ENCODE data around the gene TNRC6A.
"Not testable (repeated sequence)": the region's sequence is repeated elsewhere in the genome, so short reads cannot be mapped to it uniquely, and the experiment has no call there.

TNRC6A gene

DNA sequence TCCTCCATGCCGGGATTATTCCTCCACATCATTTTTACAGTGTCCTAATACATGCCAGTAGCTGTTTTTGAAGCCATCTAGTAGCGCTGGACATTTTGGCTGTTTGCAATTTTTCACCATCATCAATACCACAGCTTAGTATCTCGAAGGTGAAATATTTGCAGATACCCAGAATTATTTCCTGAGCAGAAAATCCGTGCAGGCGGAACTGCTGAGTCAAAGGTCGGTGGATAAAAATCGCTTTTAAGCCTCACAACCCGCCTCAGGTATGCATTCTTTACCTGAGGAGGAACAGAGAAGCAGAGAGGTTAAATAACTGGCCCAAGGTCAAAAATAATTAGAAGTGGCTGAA lies 584 bp upstream of the TNRC6A start:
- no peak for FAIRE-seq

DNA sequence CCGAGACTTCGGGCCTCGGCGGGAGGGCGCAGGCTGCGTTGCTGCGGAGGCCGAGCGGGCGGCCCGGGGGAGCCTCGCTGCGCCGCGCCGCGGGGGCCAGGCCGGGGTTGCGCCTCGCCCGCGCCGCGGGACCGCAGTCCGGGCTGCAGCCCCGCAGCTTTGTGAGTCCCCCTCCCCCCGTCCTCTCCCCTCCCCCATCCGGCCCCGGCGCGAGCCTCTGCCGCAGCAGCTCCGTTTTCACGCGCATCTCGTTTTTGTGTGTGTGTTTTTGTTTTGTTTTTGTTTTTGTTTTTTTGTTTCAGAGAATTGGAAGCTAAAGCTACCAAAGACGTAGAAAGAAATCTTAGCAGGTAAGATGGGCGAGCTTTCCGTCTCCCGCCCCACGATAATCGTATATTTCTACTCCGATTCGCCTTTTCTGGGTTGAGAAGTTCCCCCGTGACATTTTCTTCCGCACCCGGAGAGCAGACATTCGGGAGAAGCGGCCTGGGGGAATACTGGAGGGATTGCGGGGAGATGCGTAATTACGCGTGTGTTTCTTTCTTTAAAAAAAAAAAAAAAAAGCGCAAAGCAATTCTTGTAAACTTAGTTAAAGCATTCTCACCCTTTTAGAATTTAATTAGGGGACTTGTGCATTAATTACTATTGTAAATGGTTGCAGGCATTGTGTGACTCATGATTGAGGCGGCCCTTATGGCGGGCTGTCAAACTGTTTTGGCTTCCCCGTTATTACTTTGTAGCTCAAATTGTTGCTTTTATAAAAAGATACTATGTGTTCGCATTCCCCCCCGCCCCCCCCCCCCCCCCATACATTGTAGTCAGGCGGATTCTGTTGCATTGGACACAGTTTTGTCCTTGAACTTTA lies 732 bp downstream of the TNRC6A start:
- no peak for FAIRE-seq

DNA sequence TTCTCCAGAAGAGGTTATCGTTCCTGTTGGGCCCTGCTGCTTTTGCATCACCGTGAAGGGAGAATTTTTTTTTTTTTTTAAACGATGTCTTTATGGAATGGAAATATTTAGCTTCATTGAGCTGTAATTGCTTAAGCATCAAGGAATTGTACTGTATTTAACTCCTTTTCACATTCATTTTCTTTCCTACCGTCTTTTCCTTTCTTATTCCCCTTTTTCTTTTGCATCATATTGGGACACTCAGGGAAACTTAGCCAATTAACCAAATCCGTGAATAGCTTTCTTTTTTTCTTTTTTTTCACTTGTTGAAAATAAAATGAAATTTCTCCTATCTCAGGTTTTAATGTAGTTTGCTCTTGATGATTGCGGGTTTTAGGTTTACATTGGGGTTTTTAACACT lies 1.5 kb downstream of the TNRC6A start:
- no peak for FAIRE-seq

DNA sequence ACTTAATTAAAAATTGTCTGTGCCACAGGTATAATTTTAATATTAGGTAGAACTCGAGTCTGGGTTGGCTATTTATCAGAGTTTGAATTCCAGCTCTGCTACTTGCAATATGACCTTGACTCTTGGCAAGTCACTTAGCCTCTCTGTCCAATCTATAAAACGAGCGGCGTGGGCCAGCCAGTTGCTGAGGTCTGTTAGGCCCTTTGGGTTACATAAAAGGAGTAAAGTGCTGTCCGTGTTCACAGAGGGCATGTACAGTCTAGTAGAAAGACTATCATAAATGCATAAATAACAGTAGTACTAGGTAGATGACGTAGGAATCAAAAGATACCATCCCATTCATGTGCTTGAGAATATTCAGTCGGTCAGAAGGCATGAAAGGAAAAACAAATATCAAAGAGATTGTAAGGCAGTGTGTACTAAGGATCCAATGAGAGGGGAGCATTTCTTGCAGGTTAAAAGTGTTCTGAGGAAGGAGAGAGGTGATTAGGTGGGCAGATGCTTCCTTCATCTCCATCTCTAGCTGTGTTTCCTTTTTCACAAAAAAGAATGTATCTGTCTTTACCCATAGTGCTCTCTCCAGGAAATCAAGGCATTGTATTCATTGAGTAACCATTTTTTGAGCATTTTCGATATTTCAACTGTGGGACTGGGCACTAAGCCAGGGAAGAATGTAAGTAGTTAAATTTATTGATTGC lies 2.4 kb downstream of the TNRC6A start:
- FAIRE-seq, result no peak

DNA sequence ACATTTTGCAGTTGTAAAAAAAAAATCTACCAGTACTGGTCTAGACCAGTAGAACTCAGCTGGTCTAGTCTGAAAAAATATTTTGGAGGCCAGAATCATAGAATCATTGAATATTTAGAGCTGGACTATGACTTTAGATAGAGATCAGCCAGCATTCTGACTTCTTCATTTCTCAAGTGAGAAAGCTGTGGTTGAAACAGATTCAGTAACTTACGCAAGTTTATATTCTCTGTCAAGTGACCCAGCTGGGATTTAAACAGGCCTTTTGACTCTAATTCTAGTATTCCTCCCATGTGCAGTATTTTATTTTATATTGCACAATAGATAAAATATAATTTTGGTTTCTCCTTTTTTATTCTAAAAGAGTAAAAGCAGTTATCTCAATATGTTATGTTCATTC lies 4.9 kb downstream of the TNRC6A start:
- FAIRE-seq, result no peak

DNA sequence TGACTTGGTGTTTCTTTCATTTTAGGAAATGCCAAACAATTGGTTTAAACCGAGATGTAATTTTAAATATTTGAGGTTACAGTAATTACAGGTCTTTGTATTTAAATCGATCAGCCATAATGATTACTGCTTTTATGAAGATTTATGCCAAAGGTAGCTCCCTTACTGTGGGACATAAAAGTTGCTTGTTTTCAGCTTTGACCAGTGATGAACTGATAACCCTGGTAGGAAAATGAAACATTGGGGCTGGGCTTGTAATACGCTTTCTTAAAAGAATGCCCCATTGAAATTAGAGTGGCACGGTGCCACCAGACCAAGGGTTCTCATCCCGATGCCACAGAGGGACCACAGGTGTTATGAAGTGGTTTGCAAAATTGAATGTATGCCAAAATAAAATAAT lies 7.3 kb downstream of the TNRC6A start:
- no peak for FAIRE-seq

DNA sequence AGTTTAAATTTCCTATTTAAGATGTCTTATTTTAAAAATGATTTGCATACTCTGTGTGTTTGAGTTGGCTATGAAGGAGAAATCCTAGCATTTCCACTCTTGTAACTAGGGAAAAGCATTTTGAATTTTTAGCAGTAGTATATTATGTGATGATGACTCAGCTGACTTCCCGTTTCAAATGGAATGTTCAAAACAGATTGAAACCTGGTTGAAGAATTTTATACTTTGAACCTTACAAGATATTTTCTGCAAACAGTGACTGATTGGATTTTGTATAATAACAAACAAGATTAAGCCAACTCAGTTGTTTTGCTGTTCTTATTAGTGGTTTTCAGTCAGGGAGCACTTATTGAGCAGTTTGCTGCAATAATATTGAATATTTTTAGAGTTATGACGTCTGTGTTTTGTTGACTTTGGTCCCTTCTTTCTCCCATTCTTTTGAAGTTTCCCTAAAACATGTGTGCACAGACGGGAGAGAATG lies 8.0 kb downstream of the TNRC6A start:
- no peak for FAIRE-seq

DNA sequence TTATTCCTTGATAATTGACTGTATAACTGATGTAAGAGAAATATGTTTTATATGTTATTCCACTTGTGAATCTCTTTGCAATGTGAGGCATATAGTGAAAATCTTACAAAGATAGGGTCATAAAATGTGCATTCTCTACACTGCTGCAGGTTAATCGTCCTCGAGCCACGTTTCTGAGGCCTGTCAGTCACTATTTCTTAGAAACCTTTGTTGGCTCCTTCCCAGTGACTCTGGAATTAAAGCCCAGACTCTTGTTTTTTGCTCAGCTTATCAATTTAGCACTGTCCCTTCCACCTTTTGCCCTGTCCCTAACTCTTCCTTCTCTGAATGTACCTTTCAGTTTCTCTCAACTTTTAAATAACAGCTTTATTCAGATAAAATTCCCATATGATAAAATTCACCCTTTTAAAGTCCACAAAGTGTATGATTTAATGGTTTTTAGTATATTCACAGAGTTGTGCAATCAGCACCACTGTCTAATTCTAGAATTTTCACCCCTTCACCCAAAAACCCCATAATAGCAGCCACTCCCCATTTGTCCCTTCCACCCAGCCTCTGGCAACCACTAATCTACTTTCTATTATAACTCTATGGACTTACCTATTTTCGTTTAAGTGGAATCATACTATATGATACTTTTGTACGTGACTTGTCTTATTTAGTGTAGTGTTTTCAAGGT lies 8.6 kb downstream of the TNRC6A start:
- FAIRE-seq, result no peak

DNA sequence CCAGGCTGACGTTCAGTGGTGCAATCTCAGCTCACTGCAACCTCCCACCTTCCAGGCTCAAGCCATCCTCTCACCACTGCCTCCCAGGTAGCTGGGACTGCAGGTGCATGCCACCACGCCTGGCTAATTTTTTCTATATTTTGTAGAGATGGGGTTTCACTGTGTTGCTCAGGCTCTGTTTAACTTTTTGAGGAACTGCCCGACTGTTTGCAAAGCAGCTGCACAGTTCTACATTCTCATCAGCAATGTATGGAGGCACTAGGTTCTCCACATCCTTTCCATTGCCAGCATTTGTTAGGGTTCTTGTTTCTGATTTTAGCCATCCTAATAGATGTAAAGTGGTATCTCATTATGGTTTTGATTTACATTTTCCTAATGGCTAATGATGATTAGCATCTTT lies 9.4 kb downstream of the TNRC6A start:
- no peak for FAIRE-seq

DNA sequence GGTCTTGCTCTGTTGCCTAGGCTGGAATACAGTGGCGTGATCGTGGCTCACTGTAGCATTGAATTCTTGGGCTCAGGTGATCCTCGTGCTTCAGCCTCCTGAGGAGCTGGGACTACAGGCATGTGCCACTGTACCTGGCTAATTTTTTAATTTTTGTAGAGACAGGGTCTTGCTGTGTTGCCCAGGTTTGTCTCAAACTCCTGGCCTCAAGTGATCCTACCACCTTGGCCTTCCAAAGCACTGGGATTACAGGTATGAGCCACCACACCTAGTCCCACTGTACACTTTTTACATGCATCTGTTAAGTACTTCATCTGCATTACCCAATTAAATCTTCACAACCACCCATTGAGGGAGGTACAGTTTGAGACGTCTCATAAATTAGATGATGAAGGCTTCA lies 12.4 kb downstream of the TNRC6A start:
- no peak for FAIRE-seq

DNA sequence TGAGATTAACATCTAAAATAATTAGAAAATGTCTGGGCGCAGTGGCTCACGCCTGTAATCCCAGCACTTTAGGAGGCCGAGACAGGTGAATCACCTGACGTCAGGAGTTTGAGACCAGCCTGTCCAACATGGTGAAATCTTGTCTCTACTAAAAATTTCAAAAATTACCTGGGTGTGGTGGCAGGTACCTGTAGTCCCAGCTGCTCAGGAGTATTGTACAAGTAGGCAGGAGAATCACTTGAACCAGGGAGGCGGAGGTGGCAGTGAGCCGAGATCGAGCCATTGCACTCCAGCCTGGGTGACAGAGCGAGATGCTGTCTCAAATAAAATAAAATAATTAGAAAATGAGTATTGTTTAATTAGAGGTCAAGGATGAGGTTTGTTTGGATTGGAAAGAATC lies 13.2 kb downstream of the TNRC6A start:
- not testable (repeated sequence) for FAIRE-seq

DNA sequence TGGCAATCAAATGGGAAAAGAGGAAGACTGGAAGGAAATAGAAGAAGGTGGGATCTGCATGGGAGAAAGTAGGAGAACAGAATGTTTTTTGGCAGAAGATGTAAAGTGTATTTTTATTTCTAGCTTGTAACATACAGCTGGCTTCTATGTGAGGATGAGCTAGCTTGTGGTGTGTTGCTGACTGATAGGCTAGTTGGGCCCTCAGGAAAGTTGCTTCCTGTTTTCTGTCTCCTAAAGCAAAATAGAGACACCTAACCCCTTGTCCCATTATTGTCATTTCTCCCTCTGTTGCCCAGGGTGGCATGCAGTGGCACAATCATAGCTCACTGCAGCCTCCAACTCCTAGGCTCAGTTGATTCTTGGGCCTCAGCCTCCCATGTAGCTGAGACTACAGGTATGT lies 15.9 kb downstream of the TNRC6A start:
- FAIRE-seq, result no peak

DNA sequence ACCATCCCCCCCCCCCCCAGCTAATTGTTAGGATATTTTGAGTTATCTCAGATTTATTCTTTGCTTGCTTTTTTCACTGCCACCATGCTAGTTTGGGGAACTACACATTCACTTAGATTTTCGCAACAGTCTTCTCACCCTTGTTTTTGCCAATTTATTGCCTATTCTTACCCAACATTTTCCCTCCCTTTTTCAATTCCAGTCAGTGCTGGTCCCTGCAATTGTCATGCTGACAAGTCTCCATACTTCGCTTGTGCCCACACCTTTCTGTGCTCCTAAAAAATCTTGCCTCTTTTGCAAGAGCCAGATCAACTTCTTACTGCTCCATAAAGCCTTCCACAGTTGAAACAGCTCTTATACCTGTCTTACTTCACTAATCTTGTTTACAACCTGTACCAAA lies 16.3 kb downstream of the TNRC6A start:
- FAIRE-seq, result no peak

DNA sequence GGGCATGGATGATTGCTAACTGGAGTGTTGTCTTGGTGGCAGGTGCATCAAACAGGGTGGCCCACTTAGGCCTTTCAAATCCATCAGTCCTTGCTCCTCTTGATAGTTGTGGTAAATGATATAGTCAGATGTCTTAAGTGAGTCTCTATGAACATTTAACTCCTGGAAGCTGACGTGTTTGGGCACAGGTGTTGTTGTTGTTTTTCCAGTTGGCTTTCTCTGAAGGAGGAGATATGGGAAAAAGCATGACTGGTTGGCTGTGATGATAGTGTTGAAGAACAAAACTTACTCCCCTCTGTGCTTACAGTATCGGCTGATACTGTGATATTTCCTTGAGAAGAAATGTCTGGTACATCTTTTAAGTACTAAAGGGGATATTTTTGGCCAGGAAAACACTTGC lies 18.0 kb downstream of the TNRC6A start:
- no peak for FAIRE-seq

DNA sequence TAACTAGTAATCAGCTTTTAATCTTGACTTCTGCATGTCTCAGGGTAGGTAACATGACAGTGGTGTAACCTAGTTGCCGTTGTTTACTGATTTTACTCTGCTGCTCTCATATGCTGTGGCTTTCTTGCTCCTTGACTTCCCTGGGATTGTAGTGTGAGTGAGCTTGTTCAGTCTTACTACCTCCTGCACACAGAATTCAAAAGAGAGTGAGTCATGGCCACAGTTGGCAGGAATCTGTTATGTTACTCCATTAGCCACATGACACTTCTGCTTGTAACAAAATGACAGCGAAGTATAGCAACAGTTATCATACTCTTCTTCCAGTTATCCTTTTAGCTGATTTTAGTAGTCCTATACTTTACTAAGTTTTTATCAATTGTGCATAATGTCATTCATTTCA lies 18.8 kb downstream of the TNRC6A start:
- no peak for FAIRE-seq

DNA sequence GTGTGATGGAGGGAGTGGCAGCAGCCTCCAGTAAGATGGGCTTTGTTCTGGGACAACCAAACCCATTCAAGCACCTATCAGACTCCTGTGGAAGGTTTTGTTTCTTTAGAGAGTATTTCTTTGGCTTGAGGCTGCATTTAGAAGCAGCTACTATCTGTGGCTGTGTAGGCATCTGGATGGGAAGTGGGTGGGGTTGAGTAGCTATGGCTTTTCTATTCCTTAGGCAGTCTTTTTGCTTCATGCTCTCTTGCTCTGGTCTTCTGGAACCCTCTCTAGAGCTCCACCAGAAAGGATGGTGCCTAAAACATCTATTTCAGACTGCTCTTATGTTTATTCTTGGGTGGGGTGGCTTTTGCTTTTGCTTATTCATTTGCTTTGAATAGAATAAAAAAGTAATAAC lies 19.9 kb downstream of the TNRC6A start:
- no peak for FAIRE-seq

DNA sequence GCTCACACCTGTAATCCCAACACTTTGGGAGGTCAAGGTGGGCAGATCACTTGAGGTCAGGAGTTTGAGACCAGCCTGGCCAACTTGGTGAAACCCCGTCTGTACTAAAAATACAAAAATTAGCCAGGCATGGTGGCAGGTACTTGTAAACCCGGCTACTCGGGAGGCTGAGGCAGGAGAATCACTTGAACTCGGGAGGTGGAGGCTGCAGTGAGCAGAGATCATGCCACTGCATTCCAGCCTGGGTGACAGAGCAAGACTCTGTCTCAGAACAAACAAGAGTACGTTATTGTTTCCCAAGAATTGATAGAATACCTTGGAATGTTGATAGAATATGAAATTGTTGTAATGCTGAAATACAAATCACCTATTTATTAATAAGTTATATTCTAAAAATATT lies 20.4 kb downstream of the TNRC6A start:
- FAIRE-seq, result not testable (repeated sequence)

DNA sequence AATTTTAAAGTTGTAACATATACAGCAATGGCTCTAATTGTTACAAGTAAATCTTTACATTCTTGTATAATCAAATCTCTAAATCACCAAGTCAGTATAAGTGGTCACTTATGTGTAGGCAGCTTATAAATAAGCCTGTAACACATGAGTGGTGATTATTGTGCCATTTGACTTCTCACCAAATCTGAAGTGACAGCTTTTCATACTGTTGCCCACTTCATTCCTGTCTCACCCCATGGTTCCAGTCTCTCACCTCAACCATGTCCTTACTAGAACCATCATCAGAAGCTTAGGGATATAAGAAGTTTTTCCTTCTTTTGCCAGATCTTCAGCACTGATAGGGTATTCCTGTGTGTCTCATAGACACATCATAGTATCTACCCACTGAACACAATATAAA lies 23.5 kb downstream of the TNRC6A start:
- no peak for FAIRE-seq

DNA sequence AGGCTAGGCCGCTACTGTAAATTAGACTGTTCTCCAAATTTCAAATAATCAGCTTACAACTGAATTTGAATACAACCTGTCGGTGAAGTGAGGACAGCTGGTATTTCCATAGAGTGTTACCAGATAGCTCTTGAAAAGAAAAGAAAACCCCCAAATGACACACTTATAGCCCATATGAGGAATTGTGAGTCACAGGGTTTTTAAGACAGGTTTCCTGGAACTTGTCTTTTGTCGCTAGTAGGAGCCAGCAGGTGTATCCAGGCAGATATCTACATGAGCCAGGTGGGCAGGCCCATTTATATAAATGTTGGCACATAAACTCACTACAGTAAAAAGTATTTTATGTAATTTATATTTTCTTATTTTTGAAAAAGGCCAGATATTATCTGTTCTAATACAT lies 24.0 kb downstream of the TNRC6A start:
- FAIRE-seq, result no peak

DNA sequence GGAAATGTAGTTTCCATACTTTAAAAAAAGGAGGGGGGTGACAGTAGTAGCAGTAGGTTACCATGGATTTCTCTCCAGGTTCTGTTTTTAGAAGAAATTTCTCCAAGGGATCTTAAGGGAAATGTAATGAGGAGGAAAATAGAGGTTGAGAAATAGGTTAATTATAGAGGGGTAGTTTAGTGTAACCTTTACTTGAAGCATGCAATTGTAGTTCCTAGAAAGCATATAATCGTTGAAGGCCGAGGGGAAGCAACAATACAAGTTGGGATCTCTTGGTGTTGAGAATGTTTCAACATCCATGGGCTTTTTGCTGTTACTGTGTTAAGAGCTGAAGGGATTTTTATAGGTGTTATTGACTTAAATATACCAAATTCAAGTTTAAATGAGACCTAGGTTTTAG lies 25.1 kb downstream of the TNRC6A start:
- FAIRE-seq, result no peak

DNA sequence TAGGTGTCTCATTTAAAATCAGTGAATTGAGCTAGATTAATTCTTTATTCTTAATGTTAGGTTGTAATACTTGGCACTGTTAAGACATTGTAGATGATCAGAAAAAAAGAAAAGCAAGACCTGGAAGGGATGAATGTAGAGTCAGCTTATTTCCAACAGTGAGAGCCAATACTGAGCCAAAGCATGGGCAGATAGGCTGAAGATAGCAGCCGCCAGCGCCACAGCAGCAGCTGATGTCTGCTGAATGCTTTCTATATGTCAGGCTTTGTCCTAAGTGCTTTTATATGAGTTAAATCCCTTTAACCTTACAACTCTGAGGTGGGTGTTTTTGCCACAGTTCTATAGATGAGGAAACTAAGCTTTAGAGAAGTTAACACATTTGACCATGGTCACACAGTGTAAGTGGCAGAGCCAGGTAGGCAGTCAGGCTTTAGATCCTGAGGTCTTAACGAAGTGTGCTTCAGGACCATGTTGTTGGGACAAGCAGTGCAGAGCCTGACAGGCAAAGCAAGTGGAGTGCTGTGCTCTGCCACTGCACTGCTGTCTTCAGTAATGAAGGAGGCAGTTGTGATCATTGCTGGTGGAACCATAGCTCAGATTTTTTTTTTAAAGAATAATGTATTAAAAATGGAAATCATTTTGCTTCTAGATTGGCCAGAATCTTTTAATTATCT lies 25.9 kb downstream of the TNRC6A start:
- no peak for FAIRE-seq

DNA sequence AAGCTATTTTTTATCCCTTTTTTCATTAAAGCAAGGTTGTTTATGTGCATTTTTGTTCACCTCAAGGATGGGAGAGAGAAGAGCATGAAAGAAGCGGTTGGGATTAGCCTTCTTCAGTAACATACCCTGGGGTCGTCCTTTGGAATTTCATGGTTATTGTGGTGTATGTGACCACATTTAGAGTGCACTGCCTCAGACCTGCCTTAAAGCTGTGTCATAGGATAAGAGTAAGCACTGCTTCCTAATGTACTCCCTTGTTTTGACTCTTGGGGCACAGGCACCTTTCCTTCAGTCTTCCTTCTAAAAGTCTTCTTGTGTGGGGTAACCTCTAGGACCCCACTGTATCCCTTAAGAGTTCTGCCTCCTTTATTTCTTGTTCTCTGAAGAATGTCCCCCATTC lies 28.9 kb downstream of the TNRC6A start:
- FAIRE-seq, result no peak

DNA sequence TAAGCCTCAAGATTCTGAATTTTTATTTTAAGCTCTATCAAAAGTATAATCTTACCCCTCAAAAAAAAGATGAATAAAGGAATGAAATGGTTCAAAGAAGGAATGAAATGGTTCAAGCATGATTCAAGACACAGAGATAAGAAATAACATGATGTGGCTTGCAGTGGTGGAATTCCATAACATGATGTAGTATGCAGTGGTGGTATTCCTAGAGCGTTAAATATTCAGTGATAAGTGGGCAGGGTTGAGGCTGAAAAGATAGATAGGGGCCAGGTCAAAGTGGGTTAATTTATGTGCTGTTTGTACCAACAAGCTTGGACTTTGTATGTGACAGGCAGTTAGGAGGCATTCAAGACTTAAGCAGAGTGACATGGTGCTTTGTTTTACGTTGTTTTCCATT lies 29.6 kb downstream of the TNRC6A start:
- no peak for FAIRE-seq

All from G401.6 (cell line).